K562 (cell line): Measurements from ENCODE around the gene SBDS.

ENCODE experiments used
- BRD9 ChIP-seq: fragments of 450-650 bp; IDR thresholded peaks from 2 replicates; pipeline ENCODE4 v1.6.1; 2018; ENCODE audit warnings: low read depth; ENCODE audit not compliant: partially characterized antibody
- ETS2 ChIP-seq: IDR thresholded peaks from 2 replicates; pipeline ENCODE4 v1.6.1; 2016; ENCODE audit warnings: borderline replicate concordance, missing genetic modification characterization, mild to moderate bottlenecking, moderate library complexity, missing compliant biosample characterization; ENCODE audit not compliant: poor library complexity, severe bottlenecking
- KDM1A ChIP-seq, 2 experiments: fragments of 450-650 bp; IDR thresholded peaks; 2 replicates each; pipeline ENCODE4 v1.6.1; 2016; ENCODE audit warnings: mild to moderate bottlenecking in 2 of 2
- PRPF4 ChIP-seq: fragments of 200-400 bp; formaldehyde crosslinking; IDR thresholded peaks from one replicate; pipeline ENCODE4 v1.6.1; 2017; ENCODE audit warnings: low read length, low read depth, mild to moderate bottlenecking; ENCODE audit not compliant: insufficient read depth, poor library complexity, severe bottlenecking
- SRSF7 ChIP-seq: fragments of 200-400 bp; formaldehyde crosslinking; optimal IDR thresholded peaks from 2 replicates; pipeline ENCODE3; 2017; ENCODE audit warnings: mild to moderate bottlenecking, low read depth, low read length
- ZNF584 ChIP-seq: fragments of 200-800 bp; sonication (Bioruptor generic); IDR thresholded peaks from 2 replicates; pipeline ENCODE4 v1.6.1; 2016; ENCODE audit warnings: low read depth, mild to moderate bottlenecking, missing genetic modification characterization, missing compliant biosample characterization
- TF ChIP-seq, protein P1 (sequence below), 3 experiments: IDR thresholded peaks in 2 of 3; conservative IDR thresholded peaks in 1 of 3; 2 replicates each; pipeline ENCODE4 v1.5.1; 2011 to 2012; ENCODE audit warnings: low read length in 3 of 3, mild to moderate bottlenecking in 3 of 3, control low read depth in 2 of 3, improper control_type of control experiment in 1 of 3, inconsistent platforms in 1 of 3, low read depth in 1 of 3, mixed read lengths in 1 of 3, moderate library complexity in 1 of 3; ENCODE audit not compliant: insufficient read depth in 2 of 3
- TF ChIP-seq, protein P2 (sequence below): IDR thresholded peaks from 2 replicates; pipeline ENCODE4 v1.6.1; 2012; ENCODE audit warnings: low read depth, low read length, improper control_type of control experiment, borderline replicate concordance
- TF ChIP-seq, protein P3 (sequence below): sonication (generic); formaldehyde crosslinking; IDR thresholded peaks from 2 replicates; pipeline ENCODE4 v1.8.0; 2023; ENCODE audit warnings: mild to moderate bottlenecking, missing genetic modification reagents

DNA sequence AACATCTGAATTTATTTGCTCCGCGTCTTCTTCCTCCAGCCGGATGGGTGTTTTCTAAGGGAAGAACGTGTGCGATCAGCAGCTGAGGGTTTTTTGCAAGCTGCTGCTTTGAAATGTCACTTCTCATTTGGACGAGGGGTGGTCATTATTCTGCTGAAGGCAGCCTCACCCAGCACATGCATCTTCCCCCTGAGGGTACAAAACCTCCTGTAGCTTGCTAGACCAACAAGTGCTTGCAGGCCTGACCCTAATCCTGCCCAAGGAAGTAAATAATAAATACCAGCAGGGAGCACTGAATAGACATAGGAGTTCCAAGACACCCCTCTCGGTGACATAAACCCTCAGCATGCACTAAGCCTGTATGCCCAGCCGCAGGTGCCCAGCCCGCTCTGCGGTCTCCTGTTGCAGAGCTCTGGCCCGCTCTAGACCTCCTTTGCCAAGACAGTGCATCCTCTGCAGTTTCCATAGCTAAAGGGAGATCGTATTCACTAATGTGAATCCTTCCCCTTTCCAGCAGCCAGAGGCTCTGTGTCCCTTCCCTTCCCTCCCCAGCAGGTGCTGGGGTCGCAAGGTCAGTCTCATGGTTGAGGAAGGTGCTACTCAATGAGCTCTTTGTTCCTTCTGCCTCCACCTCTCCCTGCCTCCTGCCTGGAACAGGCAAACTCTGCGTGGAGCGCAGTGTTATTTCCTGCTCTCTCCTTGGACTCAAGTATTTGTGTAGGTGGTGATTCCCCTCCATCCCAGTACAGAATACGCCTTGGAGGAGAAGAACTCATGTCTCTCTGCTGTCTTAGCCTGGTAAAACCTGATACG is 36.6 kb downstream of the SBDS start:
- TF ChIP-seq, protein P1, sequence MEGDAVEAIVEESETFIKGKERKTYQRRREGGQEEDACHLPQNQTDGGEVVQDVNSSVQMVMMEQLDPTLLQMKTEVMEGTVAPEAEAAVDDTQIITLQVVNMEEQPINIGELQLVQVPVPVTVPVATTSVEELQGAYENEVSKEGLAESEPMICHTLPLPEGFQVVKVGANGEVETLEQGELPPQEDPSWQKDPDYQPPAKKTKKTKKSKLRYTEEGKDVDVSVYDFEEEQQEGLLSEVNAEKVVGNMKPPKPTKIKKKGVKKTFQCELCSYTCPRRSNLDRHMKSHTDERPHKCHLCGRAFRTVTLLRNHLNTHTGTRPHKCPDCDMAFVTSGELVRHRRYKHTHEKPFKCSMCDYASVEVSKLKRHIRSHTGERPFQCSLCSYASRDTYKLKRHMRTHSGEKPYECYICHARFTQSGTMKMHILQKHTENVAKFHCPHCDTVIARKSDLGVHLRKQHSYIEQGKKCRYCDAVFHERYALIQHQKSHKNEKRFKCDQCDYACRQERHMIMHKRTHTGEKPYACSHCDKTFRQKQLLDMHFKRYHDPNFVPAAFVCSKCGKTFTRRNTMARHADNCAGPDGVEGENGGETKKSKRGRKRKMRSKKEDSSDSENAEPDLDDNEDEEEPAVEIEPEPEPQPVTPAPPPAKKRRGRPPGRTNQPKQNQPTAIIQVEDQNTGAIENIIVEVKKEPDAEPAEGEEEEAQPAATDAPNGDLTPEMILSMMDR (IDR thresholded peaks at IDR 0.05 in 2 of 3, conservative IDR thresholded peaks at IDR 0.05 in 1 of 3; ENCODE audit: insufficient read depth in 2 of 3, low read depth in 1 of 3, low read length in 3 of 3), result no peak
- TF ChIP-seq KDM1A (IDR thresholded peaks at IDR 0.05) (no peak), BRD9 (no peak), ZNF584 (CRISPR knock-in tag) (no peak), ETS2 (tag) (no peak), SRSF7 (no peak), PRPF4 (no peak)
- TF ChIP-seq, protein P2, sequence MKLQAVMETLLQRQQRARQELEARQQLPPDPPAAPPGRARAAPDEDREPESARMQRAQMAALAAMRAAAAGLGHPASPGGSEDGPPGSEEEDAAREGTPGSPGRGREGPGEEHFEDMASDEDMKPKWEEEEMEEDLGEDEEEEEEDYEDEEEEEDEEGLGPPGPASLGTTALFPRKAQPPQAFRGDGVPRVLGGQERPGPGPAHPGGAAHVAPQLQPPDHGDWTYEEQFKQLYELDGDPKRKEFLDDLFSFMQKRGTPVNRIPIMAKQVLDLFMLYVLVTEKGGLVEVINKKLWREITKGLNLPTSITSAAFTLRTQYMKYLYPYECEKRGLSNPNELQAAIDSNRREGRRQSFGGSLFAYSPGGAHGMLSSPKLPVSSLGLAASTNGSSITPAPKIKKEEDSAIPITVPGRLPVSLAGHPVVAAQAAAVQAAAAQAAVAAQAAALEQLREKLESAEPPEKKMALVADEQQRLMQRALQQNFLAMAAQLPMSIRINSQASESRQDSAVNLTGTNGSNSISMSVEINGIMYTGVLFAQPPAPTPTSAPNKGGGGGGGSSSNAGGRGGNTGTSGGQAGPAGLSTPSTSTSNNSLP, result no peak
- TF ChIP-seq, protein P3, sequence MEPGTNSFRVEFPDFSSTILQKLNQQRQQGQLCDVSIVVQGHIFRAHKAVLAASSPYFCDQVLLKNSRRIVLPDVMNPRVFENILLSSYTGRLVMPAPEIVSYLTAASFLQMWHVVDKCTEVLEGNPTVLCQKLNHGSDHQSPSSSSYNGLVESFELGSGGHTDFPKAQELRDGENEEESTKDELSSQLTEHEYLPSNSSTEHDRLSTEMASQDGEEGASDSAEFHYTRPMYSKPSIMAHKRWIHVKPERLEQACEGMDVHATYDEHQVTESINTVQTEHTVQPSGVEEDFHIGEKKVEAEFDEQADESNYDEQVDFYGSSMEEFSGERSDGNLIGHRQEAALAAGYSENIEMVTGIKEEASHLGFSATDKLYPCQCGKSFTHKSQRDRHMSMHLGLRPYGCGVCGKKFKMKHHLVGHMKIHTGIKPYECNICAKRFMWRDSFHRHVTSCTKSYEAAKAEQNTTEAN (CRISPR knock-in tag), result no peak
